Adipose tissue (tissue), 3 donors: Measurements from ENCODE around the gene SPO11. TPM values are rescaled to one million over a fixed set of nuclear protein-coding genes. Genes with fewer than 3 reads are reported as not detected.
"Not testable (repeated sequence)": the region's sequence is repeated elsewhere in the genome, so short reads cannot be mapped to it uniquely, and the experiment has no call there.

ENCODE experiments used
- H3K27ac ChIP-seq: one replicate; pipeline ENCODE4 v1.5.1; 2013; ENCODE audit warnings: low read depth, low read length
- WGBS, 3 donors: extraction: QIAGEN DNeasy Blood & Tissue Kit; methylation state at CpG; one replicate each; pipeline ENCODE4 v1.1.7; 2013; 5-methylcytosine and 5-hydroxymethylcytosine counted together
- polyA plus RNA-seq, 3 donors: library from polyadenylated mRNA; stranded (reverse); fragments of 200-250 nt; gene quantifications; one replicate each; pipeline ENCODE4 v1.2.3, GENCODE V29; 2013
- donor health status: healthy with polysubstance abuse.
- donor health status: Bipolar disorder and iron deficiency.
- donor health status: healthy.

The SPO11 gene
- polyA plus RNA-seq, 3 donors: not detected

- WGBS, 3 donors: 39 to 56% (median 56%) methylated on average over 8 of the region's 8 CpGs
- H3K27ac ChIP-seq: no peak overlapping the region
Measured at GRCh38 chr20:57326667-57327455, 2.7 kb upstream of the SPO11 start.

DNA sequence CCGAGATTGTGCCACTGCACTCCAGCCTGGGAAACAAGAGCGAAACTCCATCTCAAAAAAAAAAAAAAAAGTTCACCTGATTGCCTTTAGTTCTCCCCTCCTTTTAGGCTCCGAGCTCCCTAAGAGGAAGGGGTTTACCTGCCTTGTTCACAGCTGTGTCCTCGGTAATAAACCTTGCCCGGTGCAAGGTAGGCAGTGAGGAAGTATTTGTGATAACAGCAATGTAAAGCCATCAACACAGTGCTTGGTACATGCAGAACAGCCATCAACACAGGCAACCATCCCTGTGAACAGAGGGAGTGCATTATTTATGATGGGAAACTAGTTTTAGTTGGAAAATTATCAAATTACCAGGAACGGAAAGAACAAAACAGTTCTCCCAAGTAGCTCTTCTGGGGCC is 1.8 kb upstream of the SPO11 start:
- WGBS, 3 donors: 63 to 74% (median 72%) methylated on average over 6 of the region's 6 CpGs

DNA sequence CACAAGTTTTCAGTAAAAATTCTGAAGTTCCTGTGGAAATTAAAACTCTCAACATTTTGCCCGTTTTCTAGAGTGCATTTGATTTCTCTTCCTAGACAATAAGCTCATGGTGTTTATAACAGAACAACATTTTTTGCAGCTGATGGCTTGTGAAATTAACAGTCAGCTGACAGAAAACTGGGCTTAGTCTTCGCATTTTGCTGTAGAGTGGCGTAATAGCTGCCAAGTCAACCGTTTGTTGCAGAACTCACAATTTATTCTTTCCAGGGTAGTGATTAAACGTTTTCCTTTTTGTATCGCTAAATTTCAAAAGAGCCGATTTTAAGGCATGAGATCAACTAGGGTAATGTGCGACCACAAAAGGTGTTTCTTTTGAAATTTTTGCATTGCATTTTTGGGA is 1.4 kb downstream of the SPO11 start:
- no peak overlapping the region for H3K27ac ChIP-seq
- 41 to 58% (median 42%) methylated on average over 8 of the region's 8 CpGs for WGBS, 3 donors

More for the DNA sequence above, 1.8 kb upstream of the SPO11 start:
- H3K27ac ChIP-seq: no peak overlapping the region

DNA sequence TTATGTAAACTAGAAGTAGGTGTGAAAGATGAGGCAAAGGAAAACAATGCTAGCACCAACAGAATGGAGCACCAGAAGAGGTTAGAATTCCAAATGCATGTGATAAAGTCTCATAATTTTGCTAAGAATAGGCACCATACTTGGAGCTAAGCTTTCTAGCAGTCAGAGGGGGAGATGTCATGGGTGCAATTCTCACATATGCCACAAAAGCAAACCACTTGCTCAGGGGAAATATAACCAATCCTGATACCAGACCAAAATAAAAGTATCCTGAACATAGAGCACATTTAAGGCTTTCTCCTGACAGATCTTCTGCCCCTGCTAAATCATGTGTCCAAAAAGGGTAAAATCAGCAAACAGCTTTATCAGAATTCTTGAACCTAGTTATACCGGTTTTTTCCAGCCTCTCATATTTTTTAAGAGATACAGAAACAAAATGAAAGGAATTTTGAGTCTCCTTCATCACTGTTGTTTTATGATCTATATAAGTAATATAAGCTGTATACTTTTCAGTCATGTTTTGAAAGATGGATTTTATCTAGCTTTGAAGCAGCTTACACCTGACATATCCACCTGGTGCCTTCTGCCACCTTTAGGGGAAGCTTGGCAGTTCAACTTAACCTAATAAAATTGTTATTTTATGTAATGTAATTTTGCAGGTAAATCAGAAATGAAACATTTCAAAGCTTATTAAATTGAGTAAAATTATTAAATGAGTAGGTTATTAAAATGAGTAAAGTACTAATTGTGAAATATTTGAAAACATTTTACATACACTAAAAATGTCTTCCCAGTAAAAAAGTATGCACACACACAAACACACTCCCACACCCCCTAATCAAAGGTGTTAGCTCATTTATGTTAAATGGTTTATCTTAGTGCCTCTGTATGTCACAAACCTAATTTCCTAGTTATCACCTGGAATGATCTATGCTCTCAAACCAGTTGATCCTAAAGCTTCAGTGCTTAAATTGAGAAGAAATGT is 2.8 kb downstream of the SPO11 start:
- 24 to 69% (median 65%) methylated on average over 1 of the region's 1 CpG for WGBS, 3 donors
- H3K27ac ChIP-seq: no peak overlapping the region

- 79 to 85% (median 81%) methylated on average over 2 of the region's 2 CpGs for WGBS, 3 donors
- H3K27ac ChIP-seq: no peak overlapping the region
Measured at GRCh38 chr20:57335392-57335791, 5.8 kb downstream of the SPO11 start.

DNA sequence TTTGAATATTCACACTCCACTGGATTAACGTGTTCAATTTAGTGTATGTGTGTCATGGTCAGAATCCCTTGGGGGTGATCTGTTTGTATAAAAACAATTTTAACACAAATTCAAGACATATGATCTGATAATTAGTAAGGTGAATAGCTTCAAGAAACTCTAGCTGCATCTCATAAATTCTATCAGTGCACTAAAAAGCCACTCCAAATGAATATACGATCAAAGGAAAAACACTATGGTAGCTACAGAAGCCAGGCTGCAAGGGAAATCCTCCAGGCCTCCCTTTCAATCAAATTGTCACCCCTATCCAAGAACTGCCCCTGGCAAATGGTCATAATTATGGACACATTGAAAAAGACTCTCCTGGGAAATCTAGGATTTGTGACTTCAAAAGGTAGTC is 12.1 kb downstream of the SPO11 start:
- 67 to 72% (median 67%) methylated on average over 2 of the region's 2 CpGs for WGBS, 3 donors
- H3K27ac ChIP-seq: no peak overlapping the region

DNA sequence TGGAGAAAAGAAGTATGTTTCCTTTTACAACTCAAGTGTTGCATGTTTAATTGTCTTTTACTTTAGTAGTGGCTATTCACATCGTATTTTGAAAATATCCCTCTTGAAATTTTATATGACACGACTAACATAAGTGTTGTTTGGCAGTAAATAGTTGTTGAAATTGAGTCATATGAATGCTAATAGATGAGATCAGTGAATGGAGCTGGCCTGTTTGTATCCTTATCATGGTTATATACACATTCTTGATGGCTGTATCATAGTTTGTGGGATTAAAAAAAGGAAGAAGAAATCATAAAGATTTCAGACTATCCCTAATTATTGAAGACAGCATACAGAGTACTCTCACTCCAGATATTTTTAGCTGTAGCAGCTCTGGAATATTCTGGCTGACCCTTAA is 13.2 kb downstream of the SPO11 start:
- 46 to 69% (median 62%) methylated on average over 2 of the region's 2 CpGs for WGBS, 3 donors
- H3K27ac ChIP-seq: no peak overlapping the region

DNA sequence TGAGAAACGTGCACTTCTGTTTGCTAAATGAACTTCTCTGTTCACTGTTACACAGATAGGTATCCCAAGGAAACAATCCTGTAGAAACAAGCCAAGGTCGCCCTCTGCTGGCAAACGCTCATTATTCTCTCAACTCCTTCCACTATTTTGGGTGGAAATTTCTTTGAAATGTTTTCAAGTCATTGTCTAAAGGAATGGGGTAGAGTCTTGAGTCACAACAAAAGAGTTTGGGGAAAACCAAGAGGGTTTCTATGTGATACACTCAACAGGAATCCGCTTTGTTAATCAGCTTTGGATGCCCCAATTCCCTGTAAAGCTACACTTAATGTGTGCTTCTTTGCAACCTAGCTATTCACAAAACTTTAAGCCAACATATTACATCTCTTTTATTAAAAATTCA is 16.9 kb downstream of the SPO11 start:
- H3K27ac ChIP-seq: no peak overlapping the region
- 1% methylated on average over 4 of the region's 4 CpGs for WGBS, 3 donors

GRCh38 chr20:57347393-57347792 is 17.8 kb downstream of the SPO11 start:
- H3K27ac ChIP-seq: no peak overlapping the region
- WGBS, 3 donors: 76 to 82% (median 79%) methylated on average over 4 of the region's 4 CpGs

- WGBS, 3 donors: 71 to 73% (median 71%) methylated on average over 26 to 46 of the region's 47 CpGs
- not testable (repeated sequence) for H3K27ac ChIP-seq
Measured at GRCh38 chr20:57348200-57348921, 18.8 kb downstream of the SPO11 start.

- not testable (repeated sequence) for H3K27ac ChIP-seq
- 86 to 87% (median 87%) methylated on average over 21 of the region's 21 CpGs for WGBS, 3 donors
Measured at GRCh38 chr20:57348922-57349574, 19.4 kb downstream of the SPO11 start.

GRCh38 chr20:57350081-57350710 is 20.6 kb downstream of the SPO11 start:
- WGBS, 3 donors: 85 to 88% (median 87%) methylated on average over 16 of the region's 16 CpGs
- no peak overlapping the region for H3K27ac ChIP-seq

DNA sequence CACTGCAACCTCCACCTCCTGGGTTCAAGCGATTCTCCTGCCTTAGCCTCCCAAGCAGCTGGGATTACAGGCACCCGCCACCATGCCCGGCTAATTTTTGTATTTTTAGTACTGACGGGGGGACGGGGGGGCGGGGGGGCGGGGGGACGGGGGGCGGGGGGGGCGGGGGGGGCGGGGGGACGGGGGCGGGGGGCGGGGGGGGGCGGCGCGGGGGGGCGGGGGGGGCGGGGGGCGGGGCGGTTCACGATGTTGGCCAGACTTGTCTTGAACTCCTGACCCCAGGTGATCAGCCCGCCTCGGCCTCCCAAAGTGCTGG is 21.1 kb downstream of the SPO11 start:
- WGBS, 3 donors: 16 to 36% (median 21%) methylated on average over 7 to 14 of the region's 24 CpGs

DNA sequence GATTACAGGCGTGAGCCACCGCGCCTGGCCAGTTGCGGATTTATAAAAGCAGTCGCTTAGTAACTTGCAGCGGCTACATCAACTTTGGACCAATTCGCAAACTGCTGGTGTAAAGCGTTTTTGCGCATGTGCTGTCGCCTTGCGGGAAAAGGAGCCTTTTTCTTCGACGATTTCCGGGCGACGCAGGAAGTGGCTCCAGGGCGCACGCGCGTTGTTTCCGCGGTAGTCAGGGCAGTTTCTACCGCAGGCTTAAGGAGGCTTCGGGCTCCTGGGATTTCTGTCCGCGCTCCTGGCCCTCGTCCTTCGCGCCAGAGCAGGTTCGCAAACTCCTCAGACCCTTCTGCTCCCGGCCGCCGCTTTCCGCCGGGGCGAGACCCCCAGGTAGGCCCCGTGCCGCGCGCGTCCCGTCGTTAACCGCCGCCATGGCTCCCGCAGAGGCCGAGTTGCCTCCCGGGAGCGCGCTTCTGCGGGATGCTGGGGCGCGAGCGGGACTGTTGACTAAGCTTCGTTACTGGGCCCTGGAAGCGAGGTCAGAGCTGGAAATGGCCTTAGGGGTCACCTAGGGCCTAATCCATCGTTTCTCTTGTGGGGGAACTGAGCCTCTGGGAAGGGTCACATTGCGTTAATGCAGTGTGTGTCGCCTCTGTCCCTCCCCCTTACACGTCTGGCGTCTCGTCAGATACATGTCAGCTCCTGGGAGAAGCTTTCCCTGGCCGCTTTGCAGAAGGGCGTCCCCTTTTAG is 21.6 kb downstream of the SPO11 start, which contains the start of gene RAE1:
RAE1 (plus strand) TSS at position 214 of the 742 bp plus-strand sequence. CDS start 2,784 bp downstream, outside the sequence.
- no peak within 1 kb of the TSS for H3K27ac ChIP-seq
- 0% methylated on average over 64 of the region's 64 CpGs for whole genome bisulfite sequencing, 3 donors

More for the DNA sequence above, 21.1 kb downstream of the SPO11 start:
- not testable (repeated sequence) for H3K27ac ChIP-seq

- 72 to 78% (median 75%) methylated on average over 6 of the region's 6 CpGs for WGBS, 3 donors
- no peak overlapping the region for H3K27ac ChIP-seq
Measured at GRCh38 chr20:57352305-57352704, 22.7 kb downstream of the SPO11 start.

GRCh38 chr20:57353351-57353750 is 23.7 kb downstream of the SPO11 start:
- WGBS, 3 donors: 88 to 93% (median 92%) methylated on average over 9 of the region's 9 CpGs
- no peak overlapping the region for H3K27ac ChIP-seq

- 84 to 94% (median 91%) methylated on average over 6 of the region's 6 CpGs for WGBS, 3 donors
- H3K27ac ChIP-seq: no peak overlapping the region
Measured at GRCh38 chr20:57361517-57361916, 31.9 kb downstream of the SPO11 start.
